Bone marrow (tissue), 2 donors: ENCODE measurements around the gene OR4D2.
"Not testable (repeated sequence)": the region's sequence is repeated elsewhere in the genome, so short reads cannot be mapped to it uniquely, and the experiment has no call there.

Experiments
- DNase-seq, 2 donors: peaks; one replicate each; lab custom pipeline; 2025; lab: John Stamatoyannopoulos, UW

Gene OR4D2

DNA sequence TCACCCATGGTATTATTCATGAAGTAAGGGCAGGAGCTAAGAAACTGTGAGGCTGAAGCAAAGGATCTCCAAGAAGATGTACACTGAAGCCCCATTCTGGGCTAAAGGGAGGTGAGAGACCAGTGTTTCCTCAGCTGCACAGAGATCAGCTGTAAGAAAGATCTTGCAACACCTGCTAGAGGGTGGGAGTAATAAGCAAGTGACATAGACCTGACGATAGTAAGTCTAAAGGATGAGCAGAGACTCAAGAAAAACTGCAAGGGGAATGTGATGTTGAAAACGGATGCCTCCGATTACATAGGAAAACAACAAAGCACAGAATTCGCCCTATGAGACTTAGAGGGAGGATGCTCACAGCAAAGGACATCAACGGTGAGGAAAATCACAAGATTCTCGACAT, at the start of gene OR4D2:
TSS of gene OR4D2 (plus strand) at position 301 of the 400 bp plus-strand sequence. CDS start 2,674 bp downstream, outside the sequence.
- no peak for DNase-seq

DNA sequence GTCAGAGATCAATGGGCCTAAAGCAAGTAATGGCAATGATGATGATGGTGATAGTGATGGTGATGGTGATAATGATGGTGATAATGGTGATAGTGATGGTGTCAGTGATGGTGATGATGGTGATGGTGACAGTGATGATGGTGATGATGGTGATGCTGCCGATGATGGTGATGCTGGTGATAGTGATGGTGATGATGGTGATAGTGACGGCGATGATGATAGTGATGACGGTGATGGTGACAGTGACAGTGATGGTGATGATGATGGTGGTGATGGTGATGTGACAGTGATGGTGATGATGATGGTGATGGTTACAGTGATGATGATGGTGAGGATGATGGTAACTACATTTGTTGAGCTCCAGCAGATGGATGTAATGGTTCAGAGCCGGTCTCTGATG, 49.4 kb upstream of the OR4D2 start:
- DNase-seq = no peak

DNA sequence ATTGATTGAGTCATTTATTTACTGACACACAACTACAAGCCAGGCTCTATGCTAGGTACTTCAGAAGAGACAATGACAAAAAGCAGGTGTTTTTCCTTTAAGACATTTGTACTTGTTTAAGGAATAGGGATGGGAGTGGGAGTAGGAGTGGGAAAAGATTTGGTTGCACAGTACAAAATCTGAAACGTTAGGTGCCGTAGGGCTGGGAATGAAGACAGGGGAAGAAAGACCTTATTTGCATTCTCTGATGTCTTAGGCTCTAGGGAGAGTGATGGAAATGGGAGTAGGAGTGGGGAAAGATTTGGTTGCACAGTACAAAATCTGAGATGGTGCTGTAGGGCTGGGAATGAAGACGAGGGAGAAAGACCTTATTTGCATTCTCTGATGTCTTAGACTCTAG, 47.3 kb upstream of the OR4D2 start:
- no peak for DNase-seq

DNA sequence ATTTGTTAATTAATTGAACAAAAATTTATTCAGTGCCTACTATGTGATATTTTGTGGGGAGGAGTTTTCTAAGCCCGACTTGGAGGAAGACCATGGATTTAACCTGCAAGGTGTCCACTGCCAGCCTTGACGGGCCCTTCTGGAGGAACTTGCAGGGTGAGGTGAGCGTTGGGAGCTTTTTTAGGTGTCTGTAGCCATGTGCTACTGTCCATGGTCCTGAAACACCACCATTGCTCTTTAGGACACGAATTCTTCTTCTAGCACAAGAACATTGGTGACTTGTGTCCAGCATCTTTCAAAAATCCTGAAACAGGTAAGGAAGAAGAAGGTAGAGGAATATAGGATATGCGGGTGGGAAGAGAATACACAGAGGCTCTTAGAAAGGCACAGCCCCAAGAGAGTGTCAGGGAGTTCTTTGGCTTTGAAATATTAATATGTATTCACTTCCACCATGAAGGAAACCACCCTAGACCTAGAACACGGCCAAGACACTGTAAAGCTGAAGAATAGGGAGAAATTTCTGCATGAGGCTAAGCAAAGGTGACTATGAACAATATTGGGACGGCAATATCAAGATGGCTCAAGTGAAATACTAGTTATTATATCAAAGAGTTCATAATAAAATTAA, 46.5 kb upstream of the OR4D2 start:
- no peak for DNase-seq

DNA sequence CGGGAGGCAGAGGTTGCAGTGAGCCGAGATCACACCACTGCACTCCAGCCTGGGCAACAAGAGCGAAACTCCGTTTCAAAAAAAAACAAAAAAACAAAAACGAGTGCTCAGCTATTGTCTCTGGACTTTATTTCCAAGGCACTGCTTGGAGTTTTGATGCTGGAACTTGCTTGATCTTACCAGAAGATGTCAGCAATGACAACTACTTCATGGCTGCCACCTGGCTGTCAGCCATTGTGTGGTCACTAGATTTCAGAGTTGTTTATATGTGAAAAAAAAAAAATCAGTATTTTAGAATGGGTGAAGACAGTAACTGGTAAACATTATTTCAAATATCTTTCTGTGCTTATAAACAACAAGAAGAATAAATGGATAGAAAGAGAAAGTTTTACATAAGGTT, 44.9 kb upstream of the OR4D2 start:
- DNase-seq = no peak

DNA sequence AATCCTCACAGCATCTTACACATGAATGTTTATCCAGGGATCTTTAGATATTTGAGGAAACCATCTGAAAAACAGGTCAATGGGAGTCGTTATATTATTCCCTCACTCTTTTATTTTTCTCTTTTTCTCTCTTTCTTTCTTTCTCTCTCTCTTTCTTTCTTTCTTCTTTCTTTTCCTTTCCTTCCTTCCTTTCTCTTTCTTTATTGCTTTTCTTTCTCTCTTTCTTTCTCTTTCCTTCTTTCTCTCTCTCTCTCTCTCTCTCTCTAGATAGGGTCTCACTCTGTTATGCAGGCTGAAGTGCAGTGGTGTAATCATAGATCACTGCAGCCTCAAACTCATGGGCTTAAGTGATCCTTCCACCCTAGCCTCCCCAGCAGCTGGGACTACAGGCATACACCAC, 38.9 kb upstream of the OR4D2 start:
- DNase-seq = no peak

DNA sequence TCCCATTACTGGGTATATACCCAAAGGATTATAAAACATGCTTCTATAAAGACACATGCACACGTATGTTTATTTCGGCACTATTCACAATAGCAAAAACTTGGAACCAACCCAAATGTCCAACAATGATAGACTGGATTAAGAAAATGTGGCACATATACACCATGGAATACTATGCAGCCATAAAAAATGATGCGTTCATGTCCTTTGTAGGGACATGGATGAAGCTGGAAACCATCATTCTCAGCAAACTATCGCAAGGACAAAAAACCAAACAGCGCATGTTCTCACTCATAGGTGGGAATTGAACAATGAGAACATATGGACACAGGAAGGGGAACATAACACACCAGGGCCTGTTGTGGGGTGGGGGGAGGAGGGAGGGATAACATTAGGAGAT, 34.1 kb upstream of the OR4D2 start:
- DNase-seq = not testable (repeated sequence)

DNA sequence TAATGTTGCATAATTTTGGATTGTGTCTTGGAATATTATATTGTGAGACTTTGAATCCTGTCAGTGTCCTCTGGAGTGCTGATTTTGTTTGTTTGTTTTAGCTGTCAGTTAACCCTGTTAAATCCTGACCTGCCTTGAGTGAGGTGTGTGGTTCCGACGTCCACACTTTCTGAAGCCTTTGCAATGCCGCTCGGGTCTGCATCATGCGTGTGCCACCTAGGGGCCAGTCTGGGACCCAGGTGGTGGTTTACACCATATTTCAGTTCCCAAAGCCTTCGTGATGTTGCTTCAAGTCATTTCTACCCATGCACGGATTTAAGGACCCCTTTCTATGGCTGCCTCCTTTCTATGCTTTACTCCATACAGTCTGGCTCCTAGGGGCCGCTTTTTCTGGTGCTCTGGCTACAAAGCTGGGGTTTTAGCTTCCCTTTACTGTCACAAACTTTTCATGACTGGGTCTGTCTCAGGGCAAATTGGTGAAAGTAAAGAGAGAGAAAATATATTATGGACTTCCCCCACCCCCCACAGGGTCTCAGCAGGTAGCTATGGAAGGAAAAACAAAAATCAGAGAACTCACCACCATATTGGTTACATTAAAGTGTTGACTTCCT, 30.0 kb upstream of the OR4D2 start:
- no peak for DNase-seq

DNA sequence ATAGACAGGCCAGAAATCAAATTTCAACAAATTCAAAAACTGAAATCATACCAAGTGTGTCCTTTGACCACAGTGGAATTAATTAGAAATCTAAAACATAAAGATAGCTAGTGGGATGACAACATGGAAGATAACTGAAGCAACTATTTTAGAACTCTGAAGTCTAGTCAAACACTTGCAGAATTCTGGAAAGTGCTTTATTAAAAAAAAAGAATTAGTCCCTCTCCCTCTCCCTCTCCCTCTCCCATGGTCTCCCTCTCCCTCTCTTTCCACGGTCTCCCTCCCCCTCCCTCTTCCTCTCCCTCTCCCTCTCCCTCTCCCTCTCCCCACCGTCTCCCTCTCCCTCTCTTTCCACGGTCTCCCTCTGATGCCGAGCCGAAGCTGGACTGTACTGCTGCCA, 25.3 kb upstream of the OR4D2 start:
- no peak for DNase-seq

DNA sequence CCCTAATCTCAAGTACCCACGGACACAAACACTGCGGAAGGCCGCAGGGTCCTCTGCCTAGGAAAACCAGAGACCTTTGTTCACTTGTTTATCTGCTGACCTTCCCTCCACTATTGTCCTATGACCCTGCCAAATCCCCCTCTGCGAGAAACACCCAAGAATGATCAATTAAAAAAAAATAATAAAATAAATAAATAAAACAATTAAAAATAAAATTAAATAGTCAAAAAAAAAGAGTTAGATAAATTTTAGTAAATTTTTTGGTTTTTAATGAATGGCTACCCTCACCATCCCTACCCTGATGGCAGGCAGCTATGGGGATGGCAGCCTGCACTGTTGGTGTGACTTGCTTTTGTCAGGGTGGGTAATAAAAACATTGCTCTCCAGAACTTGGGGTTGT, 23.4 kb upstream of the OR4D2 start:
- DNase-seq = not testable (repeated sequence)

DNA sequence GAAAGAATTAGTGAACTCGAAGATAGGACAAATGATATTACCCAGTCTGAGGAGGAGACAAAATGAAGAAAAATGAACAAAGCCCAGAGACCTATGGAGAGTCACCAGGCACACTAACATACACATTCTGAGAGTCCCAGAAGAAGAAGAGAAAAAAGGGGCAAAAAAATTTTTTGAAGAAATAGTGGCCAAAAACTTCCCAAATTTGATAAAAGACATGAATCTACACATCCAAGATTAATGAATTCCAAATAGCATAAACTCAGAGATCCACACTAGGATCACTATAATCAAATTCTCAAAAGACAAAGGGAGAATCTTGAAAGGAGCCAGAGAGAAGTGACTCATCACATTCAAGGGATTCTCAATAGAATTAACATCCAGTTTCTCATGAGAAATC, 22.0 kb upstream of the OR4D2 start:
- no peak for DNase-seq

DNA sequence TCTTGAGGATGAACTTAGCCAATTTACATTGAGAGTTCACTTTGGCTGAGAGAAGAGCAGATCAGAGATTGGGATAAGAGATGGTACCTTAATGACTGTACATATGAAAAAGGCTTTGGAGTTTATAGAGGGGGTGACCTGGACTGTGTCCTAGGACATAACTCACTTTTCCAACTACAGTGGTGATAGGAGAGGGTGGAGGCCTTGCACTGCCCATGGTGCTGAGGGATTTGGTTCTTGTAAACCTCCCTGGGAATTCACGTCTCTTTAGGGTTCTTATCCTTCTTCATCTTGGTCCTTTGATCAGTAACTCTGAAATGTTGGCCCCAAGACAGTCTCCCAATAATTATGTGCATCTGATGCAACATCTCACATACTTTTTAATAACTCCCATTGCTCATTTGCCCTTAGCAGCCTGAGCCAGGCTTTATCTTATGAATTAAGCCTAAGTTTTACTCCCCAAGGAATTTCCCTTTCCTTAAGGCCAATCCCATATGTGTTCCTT, 18.8 kb upstream of the OR4D2 start, which contains the start of gene OR4D1:
TSS of gene OR4D1 (plus strand) at position 455 of the 505 bp plus-strand sequence. CDS start 6,770 bp downstream, outside the sequence.
- DNase-seq = no peak

DNA sequence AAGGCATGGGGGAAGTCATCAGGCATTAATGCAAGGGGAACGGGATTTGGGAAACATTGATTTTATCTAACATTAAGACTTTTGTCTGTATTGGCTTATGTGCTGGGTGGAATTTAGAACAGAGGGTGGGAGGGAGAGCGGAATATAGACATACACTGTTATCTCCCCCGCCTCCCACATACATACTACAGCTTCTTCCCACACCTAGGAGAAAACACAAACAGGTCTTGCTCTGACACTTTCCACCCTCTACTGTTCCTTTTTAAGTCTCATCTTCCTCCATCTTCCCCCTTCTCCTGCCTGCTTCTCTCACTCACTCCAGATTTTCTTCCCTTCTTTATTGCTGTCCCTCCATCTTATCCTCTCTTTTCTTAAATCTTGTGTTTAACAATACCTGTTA, 18.2 kb upstream of the OR4D2 start:
- no peak for DNase-seq

DNA sequence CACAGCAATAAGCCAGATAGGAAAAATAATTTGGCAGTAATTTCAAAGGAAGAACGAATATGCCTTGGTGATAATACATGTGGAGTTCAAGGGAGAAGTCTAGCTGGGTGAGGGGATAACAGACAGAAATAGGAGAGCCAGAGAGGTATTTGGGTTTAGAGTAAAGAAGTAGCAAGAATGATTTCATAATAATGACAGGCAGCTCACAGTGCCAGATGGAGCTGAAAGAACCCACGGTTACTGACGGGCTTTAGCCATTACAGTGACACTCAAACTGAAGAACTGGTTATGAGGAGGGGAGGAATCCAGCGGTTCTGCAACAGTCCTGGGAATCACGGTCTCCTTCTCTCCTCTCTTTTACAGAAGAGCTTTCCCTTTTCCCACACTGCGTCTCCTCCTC, 16.4 kb upstream of the OR4D2 start:
- DNase-seq = no peak

DNA sequence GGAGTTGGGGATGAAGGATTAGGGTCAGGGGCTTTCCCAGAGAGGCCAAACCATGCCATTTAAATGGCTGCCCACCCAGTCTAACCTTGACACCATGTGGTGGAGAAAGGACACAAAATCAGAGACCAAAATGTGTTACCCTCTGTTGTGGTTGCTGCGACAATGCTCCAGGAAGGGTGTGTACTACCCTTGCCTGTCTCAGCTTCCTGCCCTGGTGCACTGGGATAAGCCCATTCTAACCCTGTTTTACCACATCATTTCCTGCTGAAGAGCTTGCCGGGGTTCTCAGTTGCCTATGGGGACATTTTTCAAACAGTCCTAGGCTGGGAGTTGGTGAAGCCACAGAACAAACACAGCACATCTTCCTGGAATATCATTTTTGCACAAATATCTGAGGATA, 13.7 kb upstream of the OR4D2 start:
- DNase-seq = peak in 1 of 2 donors; percentile 69

DNA sequence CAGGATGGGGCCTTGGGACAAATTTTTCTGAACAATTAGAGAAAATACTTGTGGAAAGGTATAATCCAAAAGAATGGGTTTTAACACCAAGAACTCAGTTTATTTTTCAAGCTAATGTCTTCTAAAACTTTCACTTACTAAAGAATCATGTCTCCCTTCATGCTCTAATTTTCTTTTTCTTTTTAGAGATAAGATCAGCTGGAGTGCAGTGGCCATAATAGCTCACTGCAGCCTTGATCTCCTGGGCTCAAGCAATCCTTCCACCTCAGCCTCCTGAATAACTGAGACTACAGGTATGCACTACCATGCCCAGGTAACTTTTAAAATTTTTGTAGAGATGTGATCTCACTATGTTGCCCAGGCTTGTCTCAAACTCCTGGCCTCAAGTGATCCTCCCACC, 13.1 kb upstream of the OR4D2 start:
- no peak for DNase-seq

DNA sequence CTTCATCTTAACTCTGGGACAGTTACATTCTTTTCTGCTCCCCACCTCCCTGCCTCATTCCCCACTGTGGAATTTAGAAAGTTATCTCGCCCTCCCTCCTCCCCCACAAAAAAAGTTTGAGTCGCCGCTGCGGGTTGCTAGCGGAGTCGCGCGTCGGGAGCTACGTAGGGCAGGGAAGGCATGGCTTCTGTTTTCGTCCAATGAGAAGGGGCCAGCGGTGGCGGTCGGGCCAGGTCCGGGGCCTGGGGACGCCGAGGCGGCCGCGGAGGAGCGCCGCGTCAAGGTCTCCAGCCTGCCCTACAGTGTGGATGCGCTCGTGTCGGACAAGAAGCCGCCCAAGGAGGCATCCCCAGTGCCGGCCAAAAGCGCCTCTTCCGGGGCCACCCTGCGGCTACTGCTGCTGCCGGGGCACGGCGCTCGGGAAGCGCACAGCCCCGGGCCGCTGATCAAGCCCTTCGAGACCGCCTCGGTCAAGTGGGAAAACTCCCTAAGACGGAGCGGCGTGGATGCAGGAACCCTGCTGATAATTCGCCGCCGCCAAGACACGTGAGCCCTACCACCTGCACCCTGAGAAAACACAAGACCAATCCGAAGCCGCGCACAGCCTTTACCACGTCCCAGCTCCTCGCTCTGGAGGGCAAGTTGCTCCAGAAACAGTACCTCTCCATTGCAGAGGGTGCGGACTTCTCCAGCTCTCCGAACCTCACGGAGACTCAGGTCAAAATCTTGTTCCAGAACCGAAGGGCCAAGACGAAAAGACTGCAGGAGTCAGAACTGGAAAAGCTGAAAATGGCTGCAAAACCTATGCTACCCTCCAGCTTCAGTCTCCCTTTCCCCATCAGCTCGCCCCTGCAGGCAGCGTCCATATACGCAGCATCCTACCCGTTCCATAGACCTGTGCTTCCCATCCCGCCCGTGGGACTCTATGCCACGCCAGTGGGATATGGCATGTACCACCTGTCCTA, 9.7 kb upstream of the OR4D2 start:
- DNase-seq = no peak

DNA sequence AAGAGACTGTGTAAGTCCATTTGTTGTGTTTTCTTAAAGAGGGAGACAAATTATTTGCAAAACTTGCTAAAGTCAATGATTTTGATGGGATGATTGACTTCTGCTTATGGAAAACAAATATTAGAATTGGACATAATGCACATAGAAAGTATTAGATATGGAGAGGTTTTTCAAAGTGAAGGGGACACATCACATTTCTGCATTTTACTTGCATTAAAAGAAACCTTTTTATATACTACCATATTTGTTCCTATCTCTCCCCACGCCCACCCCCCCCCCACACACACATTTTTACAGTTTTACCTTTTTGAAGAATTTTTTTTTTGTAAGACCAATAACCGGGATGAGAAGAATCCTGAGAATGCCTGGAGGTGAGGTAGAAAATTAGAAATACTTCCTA, 8.6 kb upstream of the OR4D2 start:
- no peak for DNase-seq

DNA sequence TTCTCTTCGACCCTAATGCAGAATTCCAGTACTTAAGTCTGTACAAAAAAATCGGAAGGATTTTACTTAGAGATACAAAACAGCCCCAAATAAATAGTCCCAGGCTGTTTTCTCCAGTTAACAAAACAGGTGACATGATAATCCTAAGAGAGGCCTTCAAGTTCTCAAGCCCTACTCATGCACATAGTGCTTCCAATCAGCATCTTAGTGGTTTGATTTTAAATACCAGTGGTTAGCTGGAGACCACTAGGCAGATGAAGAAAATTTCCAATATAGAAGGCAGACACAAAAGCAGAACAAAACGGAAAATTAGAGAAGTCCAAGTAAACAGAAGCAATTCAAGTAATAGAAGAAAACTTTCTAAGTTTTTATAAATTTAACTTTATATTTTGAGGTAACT, 5.2 kb upstream of the OR4D2 start:
- DNase-seq = no peak

DNA sequence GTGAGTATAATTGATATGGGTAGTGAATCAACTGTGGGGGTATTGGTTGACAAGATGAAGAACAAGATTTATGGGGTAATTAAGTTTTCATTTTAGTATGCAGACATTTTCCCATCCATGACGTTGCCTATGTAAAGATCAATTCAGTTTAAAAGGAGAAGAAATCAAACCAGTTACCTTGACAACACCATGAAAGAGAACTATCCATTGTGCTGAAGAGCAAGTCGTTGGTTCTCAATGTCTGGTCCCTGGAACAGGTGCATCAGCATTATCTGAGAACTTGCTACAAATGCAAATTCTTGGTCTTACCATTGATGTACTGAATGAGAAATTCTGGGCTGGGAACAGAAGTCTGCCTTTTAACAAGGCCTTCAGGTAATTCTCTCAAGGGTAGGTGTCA, 801 bp upstream of the OR4D2 start:
- DNase-seq = no peak

DNA sequence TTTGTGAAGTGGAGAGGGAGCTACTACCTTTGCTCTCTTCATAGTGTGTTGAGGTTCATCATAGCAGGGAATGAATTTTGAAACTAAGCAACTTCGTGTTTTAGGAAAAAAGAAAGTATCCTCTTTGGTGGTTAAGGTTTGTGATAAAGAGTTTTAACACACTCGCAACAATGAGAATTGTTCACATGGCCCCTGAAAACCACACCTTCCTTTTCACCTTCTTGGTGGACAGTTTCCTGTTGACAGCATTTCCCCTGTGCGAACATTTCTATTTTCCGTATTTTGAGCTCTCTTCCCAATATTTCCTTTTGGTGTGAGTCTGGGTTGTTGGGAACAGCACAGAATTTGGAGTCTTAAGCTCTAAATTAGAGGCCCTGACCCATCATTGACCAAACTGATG, 3.8 kb downstream of the OR4D2 start:
- DNase-seq = no peak

DNA sequence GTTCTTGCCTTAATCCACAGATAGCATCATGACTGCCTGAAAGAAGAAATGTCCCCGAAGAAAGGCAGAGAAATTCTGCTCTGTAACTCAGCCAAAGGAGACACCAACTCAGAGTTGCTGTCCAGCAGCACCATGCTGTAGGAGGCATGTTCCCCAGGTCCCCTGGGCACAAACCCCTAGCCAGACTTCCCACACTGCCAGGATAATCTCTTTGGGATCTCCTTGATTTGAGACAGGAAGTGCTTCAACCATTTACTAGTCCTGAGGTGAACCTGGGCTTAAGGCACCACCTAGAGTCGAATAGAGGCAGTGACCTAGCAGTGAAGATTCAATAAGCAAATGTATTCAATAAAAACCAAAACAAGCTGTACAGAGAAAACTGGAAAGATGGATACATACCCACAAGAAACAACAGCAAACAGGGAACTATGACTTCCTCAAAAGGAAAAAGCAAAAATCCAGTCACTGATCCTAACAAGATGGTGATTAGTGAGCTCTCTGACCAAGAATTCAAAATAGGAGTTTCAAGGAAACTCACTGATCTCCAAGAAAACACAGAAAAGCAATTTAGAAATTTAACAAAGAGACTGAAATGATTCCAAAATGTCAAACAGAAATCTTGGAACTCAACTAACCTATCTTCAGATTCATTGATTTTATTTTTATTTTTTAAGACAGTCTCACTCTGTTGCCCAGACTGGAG, 5.7 kb downstream of the OR4D2 start:
- peak in 1 of 2 donors; percentile 4 for DNase-seq
